Cardiac muscle cell (in vitro differentiated cells and primary cell): ENCODE data around the gene CNKSR1. TPM values are rescaled to one million over a fixed set of nuclear protein-coding genes. Genes with fewer than 3 reads are reported as not detected.

Source experiments
- DNase-seq, 2 donors: peaks; one replicate each; pipeline versions ENCODE4 v3.0.0 to v3.0.0-alpha.2; 2010 to 2017; ENCODE audit warnings: low read depth in 1 of 2, low spot score in 1 of 2
- H3K27ac ChIP-seq: fragments of 200-600 bp; sonication (generic); 2 replicates; pipeline ENCODE4 v1.5.1; 2016
- H3K27me3 ChIP-seq: fragments of 200-600 bp; sonication (generic); 2 replicates; pipeline ENCODE4 v1.6.0; 2016; ENCODE audit warnings: control low read depth
- H3K36me3 ChIP-seq: fragments of 200-600 bp; sonication (generic); 2 replicates; pipeline ENCODE4 v1.5.1; 2016; ENCODE audit warnings: control low read depth
- H3K4me1 ChIP-seq: fragments of 200-600 bp; sonication (generic); 2 replicates; pipeline ENCODE4 v1.8.1; 2017; ENCODE audit warnings: low read depth, mild to moderate bottlenecking, mixed run types
- H3K4me3 ChIP-seq: fragments of 200-600 bp; sonication (generic); 2 replicates; pipeline ENCODE4 v1.5.1; 2016; ENCODE audit warnings: mild to moderate bottlenecking
- H3K9me3 ChIP-seq: fragments of 200-600 bp; sonication (generic); 2 replicates; pipeline ENCODE4 v1.5.1; 2017; ENCODE audit warnings: low read depth, mild to moderate bottlenecking, control low read depth
- polyA plus RNA-seq: library from polyadenylated mRNA; unstranded; fragments of >200 nt; fragmentation: Nextera tagmentation; extraction: Ambion mirVana; gene quantifications from 2 replicates; pipeline ENCODE4 v1.2.1, GENCODE V29; 2016
- total RNA-seq: library from RNA; depleted of rRNA; stranded (reverse); fragments of >200 nt; gene quantifications from 2 replicates; pipeline ENCODE4 v1.2.3, GENCODE V29; 2016
- TF ChIP-seq, protein P1 (sequence below): IDR thresholded peaks from 2 replicates; pipeline ENCODE4 v1.5.1; 2012; ENCODE audit warnings: low read depth, mild to moderate bottlenecking, low read length

The CNKSR1 gene
- total and polyA plus RNA-seq, 2 experiments from 2014 or later: 7.5 to 9.7 TPM

DNA sequence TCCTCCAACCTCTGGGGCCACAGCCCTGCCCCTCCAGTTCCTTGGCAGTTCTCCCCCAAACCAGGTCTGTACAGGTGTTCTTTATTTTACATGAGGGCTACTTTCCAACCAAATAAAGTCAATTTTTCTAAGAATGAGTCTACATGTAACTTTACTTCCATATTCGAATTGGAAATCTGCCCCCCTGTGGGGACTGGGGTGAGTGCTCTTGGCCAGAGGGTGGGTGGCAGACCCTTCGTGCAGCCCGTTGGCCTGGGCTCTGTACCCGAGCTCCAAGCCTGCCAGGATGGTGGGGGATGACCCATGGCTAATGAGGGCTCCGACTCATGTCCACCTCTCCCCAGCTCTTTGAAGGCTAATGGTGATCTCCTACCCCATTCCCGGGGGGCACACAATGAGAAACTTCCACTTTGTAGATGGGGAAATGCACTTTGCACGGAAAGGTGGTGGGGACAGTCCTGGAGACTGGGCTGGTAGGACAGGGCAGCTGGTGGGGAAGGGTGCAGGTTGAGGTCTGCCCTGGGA, 12.5 kb downstream of the CNKSR1 start:
- H3K4me1 ChIP-seq: peaks cover 4% of the 10 kb centered on the region
- TF ChIP-seq, protein P1, sequence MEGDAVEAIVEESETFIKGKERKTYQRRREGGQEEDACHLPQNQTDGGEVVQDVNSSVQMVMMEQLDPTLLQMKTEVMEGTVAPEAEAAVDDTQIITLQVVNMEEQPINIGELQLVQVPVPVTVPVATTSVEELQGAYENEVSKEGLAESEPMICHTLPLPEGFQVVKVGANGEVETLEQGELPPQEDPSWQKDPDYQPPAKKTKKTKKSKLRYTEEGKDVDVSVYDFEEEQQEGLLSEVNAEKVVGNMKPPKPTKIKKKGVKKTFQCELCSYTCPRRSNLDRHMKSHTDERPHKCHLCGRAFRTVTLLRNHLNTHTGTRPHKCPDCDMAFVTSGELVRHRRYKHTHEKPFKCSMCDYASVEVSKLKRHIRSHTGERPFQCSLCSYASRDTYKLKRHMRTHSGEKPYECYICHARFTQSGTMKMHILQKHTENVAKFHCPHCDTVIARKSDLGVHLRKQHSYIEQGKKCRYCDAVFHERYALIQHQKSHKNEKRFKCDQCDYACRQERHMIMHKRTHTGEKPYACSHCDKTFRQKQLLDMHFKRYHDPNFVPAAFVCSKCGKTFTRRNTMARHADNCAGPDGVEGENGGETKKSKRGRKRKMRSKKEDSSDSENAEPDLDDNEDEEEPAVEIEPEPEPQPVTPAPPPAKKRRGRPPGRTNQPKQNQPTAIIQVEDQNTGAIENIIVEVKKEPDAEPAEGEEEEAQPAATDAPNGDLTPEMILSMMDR: no peak
- no peak overlapping the region for H3K27ac ChIP-seq
- H3K9me3 ChIP-seq: no peaks in the 10 kb centered on the region
- H3K4me3 ChIP-seq: no peak overlapping the region
- no peaks in the 10 kb centered on the region for H3K27me3 ChIP-seq
- no peaks in the 10 kb centered on the region for H3K36me3 ChIP-seq
- no peak for DNase-seq

DNA sequence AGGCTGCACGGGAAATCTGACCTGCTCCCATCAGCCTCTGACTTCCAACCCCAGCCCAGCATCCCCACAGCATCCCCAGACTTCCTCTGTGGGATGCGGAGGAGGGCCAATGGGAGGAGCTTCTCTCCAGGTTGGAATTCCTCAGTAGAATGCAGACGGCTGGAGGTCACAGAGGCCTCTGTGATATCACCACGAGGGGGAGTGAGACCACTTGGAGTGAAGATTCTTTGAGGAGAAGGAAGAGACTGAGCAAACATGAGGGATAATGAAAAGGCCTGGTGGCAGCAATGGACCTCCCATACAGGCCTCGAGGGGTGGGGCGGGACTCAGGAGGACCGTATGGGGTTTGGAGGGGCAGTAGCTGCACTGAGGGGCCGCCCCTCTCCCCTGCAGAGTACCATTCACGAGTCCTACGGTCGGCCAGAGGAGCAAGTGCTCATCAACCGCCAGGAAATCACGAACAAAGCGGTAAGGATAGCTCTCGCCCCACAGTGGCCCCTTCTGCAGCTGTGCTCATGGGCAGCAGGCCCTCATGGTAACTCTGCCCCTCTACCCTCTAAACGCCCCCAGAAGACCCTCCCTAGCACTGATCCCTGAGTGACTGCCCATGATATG, 13.2 kb downstream of the CNKSR1 start, which contains the start of gene CATSPER4:
Gene CATSPER4, plus strand, starts transcription at position 230 of the 615 bp plus-strand sequence. Its CDS starts 26 bp downstream, at position 256.
- H3K4me1 ChIP-seq: peaks cover 4% of the 10 kb centered on the region
- H3K4me3 ChIP-seq: no peak within 1 kb of the TSS
- no peaks in the 10 kb centered on the region for H3K27me3 ChIP-seq
- H3K27ac ChIP-seq: no peak within 1 kb of the TSS
- no peaks in the 10 kb centered on the region for H3K9me3 ChIP-seq
- TF ChIP-seq, protein P1: no peak
- DNase-seq: peak; percentile 47 to 74
- H3K36me3 ChIP-seq: no peaks in the 10 kb centered on the region

DNA sequence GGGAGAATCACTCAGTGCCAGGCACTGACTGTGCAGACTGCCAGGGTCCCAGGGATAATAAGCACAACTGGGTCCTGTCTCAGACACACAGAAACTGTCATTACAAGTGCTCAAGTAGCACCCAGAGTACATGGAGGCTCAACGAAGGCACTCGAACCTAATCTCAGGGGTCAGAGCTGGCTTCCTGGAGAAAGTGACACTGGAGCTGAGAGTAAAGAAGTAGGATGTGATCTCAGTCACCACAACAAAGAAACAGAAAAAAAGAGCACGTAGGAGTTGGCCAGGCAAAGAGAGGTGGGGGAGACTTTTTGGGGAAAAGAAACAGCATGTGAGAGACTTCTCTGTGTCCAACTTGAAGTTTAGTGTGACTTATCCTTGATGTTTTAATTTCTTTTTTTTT, 14.4 kb downstream of the CNKSR1 start:
- H3K4me3 ChIP-seq: no peak overlapping the region
- H3K9me3 ChIP-seq: no peaks in the 10 kb centered on the region
- H3K27me3 ChIP-seq: no peaks in the 10 kb centered on the region
- H3K27ac ChIP-seq: peak overlapping the region; percentile 54
- peaks cover 4% of the 10 kb centered on the region for H3K4me1 ChIP-seq
- DNase-seq: peak in 1 of 2 donors; percentile 50
- TF ChIP-seq, protein P1: no peak
- H3K36me3 ChIP-seq: no peaks in the 10 kb centered on the region

DNA sequence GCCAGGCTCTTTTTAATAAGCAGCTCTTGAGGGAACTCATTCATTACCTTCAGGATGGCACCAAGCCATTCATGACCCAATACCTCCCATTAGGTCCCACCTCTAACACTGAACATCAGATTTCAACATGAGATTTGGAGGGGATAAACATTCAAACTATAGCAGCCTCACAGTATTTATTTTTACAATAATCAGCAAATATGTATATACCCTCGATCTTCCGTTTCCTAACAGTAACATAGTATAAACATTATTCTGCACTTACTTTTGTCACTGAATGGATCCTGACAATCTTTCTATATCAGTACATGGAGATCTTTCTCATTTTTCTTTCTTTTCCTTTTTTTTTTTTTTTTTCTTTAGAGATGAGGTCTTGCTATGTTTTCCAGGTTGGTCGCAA, 18.5 kb downstream of the CNKSR1 start:
- H3K27ac ChIP-seq: no peak overlapping the region
- TF ChIP-seq, protein P1: no peak

GRCh38 chr1:26197301-26197700, 20.0 kb downstream of the CNKSR1 start:
- Histone ChIP-seq H3K36me3 (no peaks in the 10 kb centered on the region), H3K4me1 (peaks cover 4% of the 10 kb centered on the region)

More for the DNA sequence above, 18.5 kb downstream of the CNKSR1 start:
- no peaks in the 10 kb centered on the region for H3K27me3 ChIP-seq
- peaks cover 4% of the 10 kb centered on the region for H3K4me1 ChIP-seq
- H3K36me3 ChIP-seq: no peaks in the 10 kb centered on the region
- no peak overlapping the region for H3K4me3 ChIP-seq
- DNase-seq: no peak
- H3K9me3 ChIP-seq: no peaks in the 10 kb centered on the region

More at GRCh38 chr1:26197301-26197700, 20.0 kb downstream of the CNKSR1 start:
- H3K27ac ChIP-seq: no peak overlapping the region
- DNase-seq: no peak
- H3K4me3 ChIP-seq: no peak overlapping the region
- no peaks in the 10 kb centered on the region for H3K9me3 ChIP-seq
- H3K27me3 ChIP-seq: no peaks in the 10 kb centered on the region
- TF ChIP-seq, protein P1: no peak
